ENCODE measurements around the gene MAPK8IP2.
"Not testable (repeated sequence)": the region's sequence is repeated elsewhere in the genome, so short reads cannot be mapped to it uniquely, and the experiment has no call there.

MAPK8IP2 gene

GRCh38 chr22:50612528-50613221 is 12.1 kb downstream of the MAPK8IP2 start:
- DNase-seq (ENCODE audit: low read depth): no peak

GRCh38 chr22:50613291-50613981 is 12.8 kb downstream of the MAPK8IP2 start:
- no peak for DNase-seq (ENCODE audit: low read depth)

GRCh38 chr22:50614296-50614695 is 13.7 kb downstream of the MAPK8IP2 start:
- DNase-seq (ENCODE audit: low read depth): not testable (repeated sequence)

GRCh38 chr22:50620593-50621355 is 20.2 kb downstream of the MAPK8IP2 start:
- DNase-seq (ENCODE audit: low read depth): peak; percentile 54

GRCh38 chr22:50621356-50621880 is 20.8 kb downstream of the MAPK8IP2 start:
- DNase-seq (ENCODE audit: low read depth): peak; percentile 48

GRCh38 chr22:50621948-50622722 is 21.5 kb downstream of the MAPK8IP2 start:
- no peak for DNase-seq (ENCODE audit: low read depth)

- DNase-seq (ENCODE audit: low read depth): no peak
Observed at GRCh38 chr22:50622723-50623327, 22.2 kb downstream of the MAPK8IP2 start.

GRCh38 chr22:50624347-50625130 is 23.9 kb downstream of the MAPK8IP2 start:
- no peak for DNase-seq (ENCODE audit: low read depth)

- DNase-seq (ENCODE audit: low read depth): no peak
Observed at GRCh38 chr22:50625131-50625567, 24.6 kb downstream of the MAPK8IP2 start.

GRCh38 chr22:50625568-50626313 is 25.1 kb downstream of the MAPK8IP2 start:
- no peak for DNase-seq (ENCODE audit: low read depth)

GRCh38 chr22:50626314-50626849 is 25.8 kb downstream of the MAPK8IP2 start:
- DNase-seq (ENCODE audit: low read depth): no peak

- no peak for DNase-seq (ENCODE audit: low read depth)
Observed at GRCh38 chr22:50626850-50627641, 26.5 kb downstream of the MAPK8IP2 start.

GRCh38 chr22:50627642-50628542 is 27.3 kb downstream of the MAPK8IP2 start, which contains the start of gene ARSA:
Gene ARSA, minus strand, starts transcription at chr22:50628152. Its CDS starts 373 bp downstream, at chr22:50627779.
- DNase-seq (ENCODE audit: low read depth): peak; percentile 75

GRCh38 chr22:50628543-50629134 is 28.0 kb downstream of the MAPK8IP2 start:
- DNase-seq (ENCODE audit: low read depth): no peak

GRCh38 chr22:50630376-50630775 is 29.8 kb downstream of the MAPK8IP2 start:
- no peak for DNase-seq (ENCODE audit: low read depth)

- no peak for DNase-seq (ENCODE audit: low read depth)
Observed at GRCh38 chr22:50633086-50633485, 32.5 kb downstream of the MAPK8IP2 start.

- DNase-seq (ENCODE audit: low read depth): no peak
Observed at GRCh38 chr22:50633771-50634170, 33.2 kb downstream of the MAPK8IP2 start.

All from activated T-cell treated with anti-CD3 and anti-CD28 coated beads for 48 hours (primary cell).